PC-9 (cell line): ENCODE results near the gene GRN. TPM values are rescaled to one million over a fixed set of nuclear protein-coding genes. Genes with fewer than 3 reads are reported as not detected.

Experiments
- BruUV-seq: library from RNA; stranded (reverse); fragments of 400-500 nt; replicated peaks from 2 replicates; lab custom pipeline; 2021; lab: Mats Ljungman, UMichigan
- CTCF ChIA-PET: fragments of 300-600 bp; sonication (Branson Sonifier 250); formaldehyde crosslinking; loops from one replicate; lab custom pipeline; 2022; ENCODE audit warnings: antibody characterized with exemption; lab: Charles Lee
- POLR2A ChIA-PET: fragments of 300-600 bp; sonication (Branson Sonifier 250); formaldehyde crosslinking; loops from one replicate; lab custom pipeline; 2022; ENCODE audit warnings: antibody characterized with exemption; ENCODE audit not compliant: unreplicated experiment; lab: Charles Lee
- DNase-seq, 2 experiments: peaks; one replicate each; pipeline versions ENCODE4 v3.0.0 to v3.0.0-alpha.2; 2015 to 2022; ENCODE audit warnings: mixed read lengths in 1 of 2
- H2AFZ ChIP-seq: fragments of 200-600 bp; sonication (generic); 2 replicates; pipeline ENCODE4 v1.8.1; 2017; ENCODE audit warnings: antibody characterized with exemption
- H3F3A ChIP-seq: fragments of 200-600 bp; sonication (generic); 2 replicates; pipeline ENCODE4 v1.8.1; 2017; ENCODE audit warnings: antibody characterized with exemption, mild to moderate bottlenecking, low read depth; ENCODE audit not compliant: insufficient read depth
- H3K27ac ChIP-seq: fragments of 200-600 bp; sonication (generic); 2 replicates; pipeline ENCODE4 v1.6.1; 2016; ENCODE audit warnings: mixed run types
- H3K27me3 ChIP-seq: fragments of 200-600 bp; sonication (generic); 2 replicates; pipeline ENCODE4 v1.6.1; 2016; ENCODE audit warnings: low read depth, mixed run types; ENCODE audit not compliant: insufficient read depth
- H3K36me3 ChIP-seq: fragments of 200-600 bp; sonication (generic); 2 replicates; pipeline ENCODE4 v1.6.1; 2016; ENCODE audit warnings: low read depth, mixed run types
- H3K4me1 ChIP-seq: fragments of 200-600 bp; sonication (generic); replicated peaks from 2 replicates; pipeline ENCODE4 v1.6.1; 2016; ENCODE audit warnings: mixed run types; ENCODE audit not compliant: insufficient read depth
- H3K4me2 ChIP-seq: fragments of 200-600 bp; sonication (generic); 2 replicates; pipeline ENCODE4 v1.6.1; 2017; ENCODE audit warnings: mixed run types
- H3K4me3 ChIP-seq: fragments of 200-600 bp; sonication (generic); 2 replicates; pipeline ENCODE4 v1.6.1; 2016; ENCODE audit warnings: mixed run types
- H3K79me2 ChIP-seq: fragments of 200-600 bp; sonication (generic); 2 replicates; pipeline ENCODE4 v1.6.1; 2017; ENCODE audit warnings: low read depth, mixed run types
- H3K9me2 ChIP-seq: fragments of 200-600 bp; sonication (generic); 2 replicates; pipeline ENCODE4 v1.8.1; 2017; ENCODE audit warnings: mild to moderate bottlenecking; ENCODE audit not compliant: insufficient read depth
- H3K9me3 ChIP-seq: fragments of 200-600 bp; sonication (generic); 2 replicates; pipeline ENCODE4 v1.8.1; 2016; ENCODE audit warnings: low read depth; ENCODE audit not compliant: insufficient read depth
- H4K20me1 ChIP-seq: fragments of 200-600 bp; sonication (generic); 2 replicates; pipeline ENCODE4 v1.8.1; 2017; ENCODE audit not compliant: insufficient read depth
- EZH2 ChIP-seq: fragments of 200-600 bp; sonication (generic); IDR thresholded peaks from 2 replicates; pipeline ENCODE4 v1.8.0; 2017; ENCODE audit warnings: antibody characterized with exemption, low read depth
- intact Hi-C: fragments of 100-400 bp; cut with micrococcal nuclease; formaldehyde crosslinking; loops from one replicate; pipeline ENCODE4 v1.10.0; 2022; ENCODE audit not compliant: unreplicated experiment
- total RNA-seq: library from RNA; stranded (reverse); gene quantifications from 2 replicates; pipeline ENCODE4 v1.2.3, GENCODE V29; 2021
- TF ChIP-seq, protein P1 (sequence below): fragments of 200-600 bp; sonication (generic); conservative IDR thresholded peaks from 2 replicates; pipeline ENCODE4 v1.6.1; 2017; ENCODE audit warnings: mixed run types, antibody characterized with exemption, mild to moderate bottlenecking, moderate library complexity

GRN gene
- total RNA-seq, 1 experiment from 2014 or later: 226 TPM

- H2AFZ ChIP-seq: no peak overlapping the region
- no peaks in the 10 kb centered on the region for H3K4me1 ChIP-seq
- H3K27me3 ChIP-seq: no peaks in the 10 kb centered on the region
- BruUV-seq: no TSS peak
- H3K79me2 ChIP-seq: no peaks in the 10 kb centered on the region
- H3K27ac ChIP-seq: no peak overlapping the region
- ChIA-PET CTCF (no interaction called here), POLR2A (no interaction called here)
- no peak overlapping the region for H3K4me3 ChIP-seq
- no peak overlapping the region for H3K4me2 ChIP-seq
- H3K9me2 ChIP-seq: no peaks in the 10 kb centered on the region
- intact Hi-C loops: no loop called here
- no peaks in the 10 kb centered on the region for H3K9me3 ChIP-seq
- no peak for TF ChIP-seq EZH2
- TF ChIP-seq, protein P1, sequence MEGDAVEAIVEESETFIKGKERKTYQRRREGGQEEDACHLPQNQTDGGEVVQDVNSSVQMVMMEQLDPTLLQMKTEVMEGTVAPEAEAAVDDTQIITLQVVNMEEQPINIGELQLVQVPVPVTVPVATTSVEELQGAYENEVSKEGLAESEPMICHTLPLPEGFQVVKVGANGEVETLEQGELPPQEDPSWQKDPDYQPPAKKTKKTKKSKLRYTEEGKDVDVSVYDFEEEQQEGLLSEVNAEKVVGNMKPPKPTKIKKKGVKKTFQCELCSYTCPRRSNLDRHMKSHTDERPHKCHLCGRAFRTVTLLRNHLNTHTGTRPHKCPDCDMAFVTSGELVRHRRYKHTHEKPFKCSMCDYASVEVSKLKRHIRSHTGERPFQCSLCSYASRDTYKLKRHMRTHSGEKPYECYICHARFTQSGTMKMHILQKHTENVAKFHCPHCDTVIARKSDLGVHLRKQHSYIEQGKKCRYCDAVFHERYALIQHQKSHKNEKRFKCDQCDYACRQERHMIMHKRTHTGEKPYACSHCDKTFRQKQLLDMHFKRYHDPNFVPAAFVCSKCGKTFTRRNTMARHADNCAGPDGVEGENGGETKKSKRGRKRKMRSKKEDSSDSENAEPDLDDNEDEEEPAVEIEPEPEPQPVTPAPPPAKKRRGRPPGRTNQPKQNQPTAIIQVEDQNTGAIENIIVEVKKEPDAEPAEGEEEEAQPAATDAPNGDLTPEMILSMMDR: no peak
- no peak for DNase-seq
- H3F3A ChIP-seq: peaks cover 25% of the 10 kb centered on the region; the same call in 1 of the 2 replicates
- H3K36me3 ChIP-seq: no peaks in the 10 kb centered on the region
- H4K20me1 ChIP-seq: no peaks in the 10 kb centered on the region
Measured at GRCh38 chr17:44314524-44314868, 30.6 kb upstream of the GRN start.

GRCh38 chr17:44314869-44315661, 30.0 kb upstream of the GRN start:
- ChIA-PET POLR2A (interaction anchor here (0.6 to 0.7 kb wide), 3 partner anchors 16 to 1109 kb away, joined by 3 to 5 read pairs (median 3); no protein-coding TSS in a partner anchor), CTCF (interaction anchor here (0.6 kb wide), 1 partner anchor 10 kb away, joined by 3 read pairs; no protein-coding TSS in a partner anchor)
- DNase-seq: peak in 1 of 2 experiments; percentile 53
- BruUV-seq: no TSS peak
- no peaks in the 10 kb centered on the region for H4K20me1 ChIP-seq
- no peak overlapping the region for H2AFZ ChIP-seq
- no peaks in the 10 kb centered on the region for H3K9me2 ChIP-seq
- H3K79me2 ChIP-seq: no peaks in the 10 kb centered on the region
- H3F3A ChIP-seq: peaks cover 25% of the 10 kb centered on the region; the same call in 1 of the 2 replicates
- no peaks in the 10 kb centered on the region for H3K27me3 ChIP-seq
- no peaks in the 10 kb centered on the region for H3K9me3 ChIP-seq
- H3K4me2 ChIP-seq: peak overlapping the region; percentile 45; the same call in 1 of the 2 replicates
- intact Hi-C loops: no loop called here
- TF ChIP-seq, protein P1: no peak
- TF ChIP-seq EZH2: no peak
- H3K36me3 ChIP-seq: no peaks in the 10 kb centered on the region
- H3K4me3 ChIP-seq: no peak overlapping the region
- H3K4me1 ChIP-seq: no peaks in the 10 kb centered on the region
- no peak overlapping the region for H3K27ac ChIP-seq

GRCh38 chr17:44315760-44316731, 29.1 kb upstream of the GRN start:
- H3K36me3 ChIP-seq: no peaks in the 10 kb centered on the region
- CTCF ChIA-PET: interaction anchor here (0.6 kb wide), 1 partner anchor 9 kb away, joined by 3 read pairs; no protein-coding TSS in a partner anchor

More at GRCh38 chr17:44315760-44316731, 29.1 kb upstream of the GRN start:
- no peaks in the 10 kb centered on the region for H3K9me2 ChIP-seq
- peaks cover 20% of the 10 kb centered on the region; the same call in 1 of the 2 replicates for H3F3A ChIP-seq
- no peak overlapping the region for H3K27ac ChIP-seq
- H3K4me3 ChIP-seq: no peak overlapping the region
- no TSS peak for BruUV-seq
- H2AFZ ChIP-seq: no peak overlapping the region
- no peaks in the 10 kb centered on the region for H3K27me3 ChIP-seq
- POLR2A ChIA-PET: interaction anchor here (0.6 to 0.7 kb wide), 2 partner anchors 15 to 1108 kb away, joined by 3 read pairs; no protein-coding TSS in a partner anchor
- intact Hi-C loops: no loop called here
- no peaks in the 10 kb centered on the region for H3K4me1 ChIP-seq
- no peaks in the 10 kb centered on the region for H4K20me1 ChIP-seq
- H3K4me2 ChIP-seq: peak overlapping the region; percentile 45; the same call in 1 of the 2 replicates
- TF ChIP-seq, protein P1: no peak
- TF ChIP-seq EZH2: no peak
- H3K79me2 ChIP-seq: no peaks in the 10 kb centered on the region
- H3K9me3 ChIP-seq: no peaks in the 10 kb centered on the region
- DNase-seq: no peak
